Measurements from ENCODE around the gene CCL15. TPM values are rescaled to one million over a fixed set of nuclear protein-coding genes. Genes with fewer than 3 reads are reported as not detected.

Gene CCL15
- total and polyA plus RNA-seq, 4 donors, result 8.8 to 27.8 (median 11.6) TPM

- DNase-seq (ENCODE audit: low spot score), result no peak
- H3K27ac ChIP-seq (ENCODE audit: low read depth in 1 of 2, low read length in 2 of 2), result no peak overlapping the region
- peaks cover 0 to 4% (median under 1%) of the 10 kb centered on the region in 4 donors for H3K9me3 ChIP-seq (ENCODE audit: control insufficient read depth in 4 of 4, low read length in 3 of 4)
- H3K4me3 ChIP-seq (ENCODE audit: low read depth in 1 of 3, low read length in 3 of 3), result no peak overlapping the region
- H3K27me3 ChIP-seq (ENCODE audit: control insufficient read depth in 4 of 4, insufficient read depth in 4 of 4, low read length in 3 of 4), result no peaks in the 10 kb centered on the region
- peaks cover 0 to 3% (median 0%) of the 10 kb centered on the region in 4 donors for H3K36me3 ChIP-seq (ENCODE audit: control insufficient read depth in 4 of 4, insufficient read depth in 3 of 4, low read depth in 1 of 4, low read length in 3 of 4)
- 97% methylated on average over 2 of the region's 2 CpGs for WGBS
- TF ChIP-seq YY1 (IDR thresholded peaks at IDR 0.05) (no peak), CTCF (IDR thresholded peaks at IDR 0.05; ENCODE audit: low read depth, low read length, missing input control) (no peak), RAD21 (IDR thresholded peaks at IDR 0.05) (no peak), ATF3 (IDR thresholded peaks at IDR 0.05) (no peak), FOXA2 (IDR thresholded peaks at IDR 0.05) (no peak), ZBTB33 (IDR thresholded peaks at IDR 0.05) (no peak), MAX (IDR thresholded peaks at IDR 0.05) (no peak), GABPA (IDR thresholded peaks at IDR 0.05 in 1 of 2, conservative IDR thresholded peaks at IDR 0.05 in 1 of 2) (no peak), NR2F2 (IDR thresholded peaks at IDR 0.05) (no peak), HNF4A (conservative IDR thresholded peaks at IDR 0.05) (no peak)
- H3K4me1 ChIP-seq (ENCODE audit: control insufficient read depth in 4 of 4, insufficient read depth in 4 of 4, low read length in 3 of 4), result no peaks in the 10 kb centered on the region
- H3K9ac ChIP-seq (ENCODE audit: low read depth in 1 of 2, low read length in 2 of 2), result no peak overlapping the region
Measured at GRCh38 chr17:36049643-36050042, 48.3 kb upstream of the CCL15 start.

- Histone ChIP-seq H3K27ac (ENCODE audit: low read depth in 1 of 2, low read length in 2 of 2) (no peak overlapping the region), H3K27me3 (ENCODE audit: control insufficient read depth in 4 of 4, insufficient read depth in 4 of 4, low read length in 3 of 4) (no peaks in the 10 kb centered on the region), H3K9me3 (ENCODE audit: control insufficient read depth in 4 of 4, low read length in 3 of 4) (peaks cover 0 to 4% (median under 1%) of the 10 kb centered on the region in 4 donors), H3K4me1 (ENCODE audit: control insufficient read depth in 4 of 4, insufficient read depth in 4 of 4, low read length in 3 of 4) (no peaks in the 10 kb centered on the region), H3K9ac (ENCODE audit: low read depth in 1 of 2, low read length in 2 of 2) (no peak overlapping the region), H3K4me3 (ENCODE audit: low read depth in 1 of 3, low read length in 3 of 3) (no peak overlapping the region), H3K36me3 (ENCODE audit: control insufficient read depth in 4 of 4, insufficient read depth in 3 of 4, low read depth in 1 of 4, low read length in 3 of 4) (peaks cover 0 to 3% (median 0%) of the 10 kb centered on the region in 4 donors)
- no peak for TF ChIP-seq GABPA (IDR thresholded peaks at IDR 0.05 in 1 of 2, conservative IDR thresholded peaks at IDR 0.05 in 1 of 2)
- no peak for TF ChIP-seq MAX (IDR thresholded peaks at IDR 0.05)
- no peak for TF ChIP-seq HNF4A (conservative IDR thresholded peaks at IDR 0.05)
- no peak for TF ChIP-seq REST (IDR thresholded peaks at IDR 0.05)
- no peak for TF ChIP-seq CTCF (IDR thresholded peaks at IDR 0.05; ENCODE audit: low read depth, low read length, missing input control)
- TF ChIP-seq RXRA (IDR thresholded peaks at IDR 0.05), result no peak
- TF ChIP-seq ATF3 (IDR thresholded peaks at IDR 0.05), result no peak
- TF ChIP-seq HNF4G (IDR thresholded peaks at IDR 0.05), result no peak
- no peak for TF ChIP-seq EGR1 (IDR thresholded peaks at IDR 0.05; ENCODE audit: low read depth in 2 of 2)
- TF ChIP-seq RAD21 (IDR thresholded peaks at IDR 0.05), result no peak
- no peak for TF ChIP-seq TAF1 (conservative IDR thresholded peaks at IDR 0.05)
- no peak for TF ChIP-seq FOXA1 (IDR thresholded peaks at IDR 0.05)
- TF ChIP-seq ZBTB33 (IDR thresholded peaks at IDR 0.05), result no peak
- no peak for DNase-seq (ENCODE audit: low spot score)
- WGBS, result 89% methylated on average over 2 of the region's 2 CpGs
Measured at GRCh38 chr17:36048066-36048465, 46.7 kb upstream of the CCL15 start.
